Measurements from ENCODE around the gene CDC5L. TPM values are rescaled to one million over a fixed set of nuclear protein-coding genes. Genes with fewer than 3 reads are reported as not detected.

CDC5L gene
- total RNA-seq, 1 donor: 10.5 TPM

DNA sequence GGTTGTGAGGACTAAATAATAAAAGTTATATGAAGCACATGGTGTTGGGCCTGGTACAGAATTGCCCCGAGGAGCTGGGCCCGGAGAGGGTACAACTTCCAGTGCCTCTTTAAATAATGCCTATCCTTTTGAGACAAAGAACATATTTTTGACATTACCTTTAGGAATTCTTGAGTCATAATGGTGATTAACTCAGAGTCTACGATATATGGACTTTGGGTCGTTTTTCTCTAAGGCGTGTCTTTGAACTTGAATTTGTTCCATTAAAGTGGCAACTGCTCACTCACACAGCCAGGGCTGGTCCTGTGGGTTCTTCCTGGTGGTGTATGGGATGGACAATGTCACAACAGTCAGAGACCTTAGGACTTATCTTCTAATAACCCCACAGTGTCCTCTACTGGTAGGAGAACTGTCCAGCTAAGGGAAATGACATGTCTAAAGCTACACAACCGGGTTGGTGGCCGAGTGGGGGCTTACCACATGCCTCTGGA lies 106.5 kb downstream of the CDC5L start:
- DNase-seq (ENCODE audit: low read depth in 2 of 3, low spot score in 2 of 3): no peak

DNA sequence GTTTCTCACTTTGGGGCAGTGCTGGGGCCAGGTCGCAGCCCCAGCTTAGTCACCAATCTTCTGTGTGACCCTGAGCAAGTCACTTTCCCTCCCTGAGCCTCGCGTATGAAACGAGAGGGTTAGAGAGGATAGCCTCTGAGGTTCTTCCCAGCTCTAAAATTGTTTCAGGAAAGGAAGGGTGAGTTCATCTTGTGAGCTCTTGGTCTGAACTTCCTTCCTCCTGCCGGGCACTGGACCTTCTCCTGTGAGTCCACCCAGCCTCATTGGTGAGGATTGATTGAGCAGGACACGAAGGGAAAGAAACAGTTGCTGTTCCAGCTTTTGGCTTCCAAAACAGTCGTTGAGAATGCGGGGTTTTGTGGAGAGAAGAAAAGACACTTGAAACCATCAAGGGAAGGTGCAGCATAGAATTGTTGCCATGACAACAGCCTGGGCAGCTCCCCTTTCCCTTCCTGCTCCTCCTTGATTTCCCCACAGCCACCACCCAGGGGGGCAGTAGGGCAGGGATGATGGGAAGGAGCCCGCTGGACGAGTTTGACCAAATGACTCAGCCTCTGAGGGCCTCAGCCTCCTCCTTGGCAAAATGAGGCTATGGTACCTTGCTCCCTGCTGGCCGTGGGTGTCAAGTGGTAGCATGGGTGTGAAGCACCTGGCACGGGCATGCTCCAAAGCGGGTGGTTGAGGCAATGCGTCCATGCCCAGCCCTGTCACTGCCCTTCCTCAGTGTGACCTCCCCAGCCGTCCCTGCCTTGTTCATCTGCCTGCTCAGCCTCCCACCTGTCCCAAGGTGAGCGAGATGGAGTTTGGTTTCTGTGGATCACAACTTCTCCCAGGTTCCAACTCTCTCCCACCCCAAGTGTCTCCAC lies 107.8 kb downstream of the CDC5L start:
- DNase-seq (ENCODE audit: low read depth in 2 of 3, low spot score in 2 of 3): no peak

DNA sequence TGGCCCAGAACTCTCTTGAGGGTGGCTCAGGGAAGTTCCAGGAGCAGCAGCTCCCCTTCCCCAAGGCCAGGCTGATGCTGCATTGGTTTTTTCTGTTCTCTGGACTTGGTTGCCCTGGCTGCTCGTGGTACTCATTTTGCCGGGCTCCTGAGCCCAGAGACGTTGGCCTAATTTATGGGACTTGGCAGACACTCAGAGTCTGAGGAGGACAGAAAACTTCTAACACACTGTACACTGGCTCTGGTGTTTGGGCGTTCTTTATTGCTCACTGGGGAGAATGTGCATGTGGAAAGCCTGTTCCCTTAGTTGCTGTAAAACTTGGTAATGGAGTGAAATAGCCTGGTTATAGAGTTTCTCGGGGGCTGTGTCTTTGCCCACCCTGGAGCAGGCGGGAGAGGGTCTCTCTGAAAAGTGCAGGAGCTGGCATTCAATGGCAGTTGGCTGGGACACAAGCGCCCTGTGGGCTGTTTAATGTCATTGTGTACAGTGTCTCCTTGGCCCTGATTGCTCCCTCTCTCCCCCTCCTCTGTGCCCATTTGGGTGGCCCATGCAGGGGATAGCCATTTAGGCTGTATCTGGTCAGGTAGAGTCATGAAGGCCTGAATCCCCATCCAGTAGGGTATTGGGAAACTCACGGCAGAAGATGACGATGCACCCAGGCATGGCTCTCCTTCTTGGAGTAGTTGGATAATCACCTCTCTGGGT lies 109.3 kb downstream of the CDC5L start:
- no peak for DNase-seq (ENCODE audit: low read depth in 2 of 3, low spot score in 2 of 3)

DNA sequence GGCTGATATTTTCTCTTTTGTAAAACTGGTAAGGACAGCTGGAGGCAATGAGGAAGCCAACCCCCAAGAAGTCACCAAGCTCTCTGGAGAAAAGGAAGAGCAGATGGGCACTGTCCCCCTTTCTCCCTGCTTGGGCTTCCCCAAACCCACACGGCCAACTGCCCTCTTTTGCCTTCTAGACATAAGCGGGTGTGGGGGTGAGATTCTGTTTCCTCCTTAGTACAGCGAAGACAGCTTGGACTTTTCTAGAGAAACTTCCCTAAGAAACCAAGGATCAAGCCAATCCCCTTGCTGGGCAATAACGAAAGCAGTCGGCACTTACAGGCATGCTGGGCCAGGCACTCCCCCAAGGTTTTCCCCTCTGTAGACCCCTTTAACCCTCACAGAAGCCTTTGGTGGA lies 110.3 kb downstream of the CDC5L start:
- no peak for DNase-seq (ENCODE audit: low read depth in 2 of 3, low spot score in 2 of 3)

DNA sequence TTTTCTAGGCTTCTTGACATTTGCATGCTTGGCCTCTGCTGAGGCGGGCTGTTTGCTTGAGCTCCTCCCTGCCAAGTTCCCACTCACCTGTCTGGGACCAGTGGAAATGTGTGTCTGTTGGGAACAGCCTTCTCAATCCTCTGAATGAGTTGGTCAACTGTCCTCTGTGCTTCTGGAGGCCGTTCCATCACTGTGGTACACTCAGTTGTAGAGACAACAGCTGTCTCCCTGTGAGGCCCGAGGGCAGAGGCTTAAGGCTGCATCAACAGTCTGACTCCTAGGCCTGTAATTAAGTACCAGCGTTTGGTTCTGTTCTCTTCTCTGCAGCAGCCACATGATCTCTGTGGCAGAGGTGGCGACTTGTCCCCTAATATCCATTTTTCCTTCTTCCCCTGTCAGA lies 110.9 kb downstream of the CDC5L start:
- DNase-seq (ENCODE audit: low read depth in 2 of 3, low spot score in 2 of 3): no peak

DNA sequence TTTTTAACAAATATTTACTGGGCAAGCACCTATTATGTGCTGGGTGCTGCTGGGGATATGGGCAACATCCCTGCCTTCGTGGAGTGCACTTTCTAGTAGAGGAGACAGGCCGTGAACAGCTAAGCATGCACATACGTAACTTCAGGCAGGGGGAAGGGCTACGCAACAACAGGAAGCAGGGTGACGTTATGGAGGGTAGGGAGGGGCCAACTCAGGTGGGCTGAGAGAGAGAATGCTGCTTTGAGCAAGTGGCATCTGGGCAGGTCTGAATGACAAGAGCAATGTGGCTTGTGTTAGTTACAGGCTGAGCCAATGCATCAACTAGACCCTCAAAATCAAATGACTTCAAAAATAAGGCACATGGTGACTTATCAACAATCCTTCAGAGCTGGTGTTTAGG lies 112.1 kb downstream of the CDC5L start:
- DNase-seq (ENCODE audit: low read depth in 2 of 3, low spot score in 2 of 3): no peak

Small RNA genes lying within 50 kb of the gene (small RNA-seq; reads per million reads assigned to genes)
- gene MIR4642: not detected

Other genes starting within 250 kb of the CDC5L start
- gene CAPN11, start 228.9 kb upstream of the CDC5L start, total RNA-seq: 7.3 TPM
- 0.27 TPM for gene MYMX, start 170.8 kb upstream of the CDC5L start, total RNA-seq
- gene SLC29A1, start 164.1 kb upstream of the CDC5L start, total RNA-seq: 26.9 TPM
- 770 TPM for gene HSP90AB1, start 140.6 kb upstream of the CDC5L start, total RNA-seq
- gene SLC35B2, start 130.2 kb upstream of the CDC5L start, total RNA-seq: 48.2 TPM
- gene NFKBIE, start 122.2 kb upstream of the CDC5L start, total RNA-seq: 38.8 TPM
- under 0.01 TPM for gene TMEM151B, start 117.3 kb upstream of the CDC5L start, total RNA-seq
- gene AARS2, start 74.4 kb upstream of the CDC5L start, total RNA-seq: 19.9 TPM
- not detected for gene SPATS1, start 45.1 kb upstream of the CDC5L start, total RNA-seq

Data from hematopoietic multipotent progenitor cell (in vitro differentiated cells).